ENCODE data around the gene LAMA2.

LAMA2 gene

GRCh38 chr6:128929869-128930268 lies 46.9 kb downstream of the LAMA2 start:
- Histone ChIP-seq H2AFZ (ENCODE audit: low read length) (no peak overlapping the region), H3K36me3 (ENCODE audit: insufficient read depth, low read length) (no peaks in the 10 kb centered on the region), H4K20me1 (ENCODE audit: insufficient read depth, low read length, poor library complexity, severe bottlenecking) (no peaks in the 10 kb centered on the region), H3K9me3 (ENCODE audit: insufficient read depth, low read depth, low read length) (no peaks in the 10 kb centered on the region), H3K4me3 (ENCODE audit: low read length, poor library complexity, severe bottlenecking) (no peak overlapping the region), H3K79me2 (ENCODE audit: insufficient read depth, low read length) (no peaks in the 10 kb centered on the region), H3F3A (ENCODE audit: low read depth) (no peaks in the 10 kb centered on the region), H3K9me2 (replicated peaks; ENCODE audit: low read depth, low read length) (no peaks in the 10 kb centered on the region), H3K4me2 (ENCODE audit: low read depth, low read length, poor library complexity, severe bottlenecking) (no peak overlapping the region), H3K4me1 (ENCODE audit: insufficient read depth, low read length, poor library complexity, severe bottlenecking) (no peaks in the 10 kb centered on the region), H3K27me3 (ENCODE audit: insufficient read depth, low read length, poor library complexity, severe bottlenecking) (no peaks in the 10 kb centered on the region), H3K9ac (ENCODE audit: low read depth, low read length, poor library complexity, severe bottlenecking) (no peak overlapping the region)
- TF ChIP-seq, protein P1, sequence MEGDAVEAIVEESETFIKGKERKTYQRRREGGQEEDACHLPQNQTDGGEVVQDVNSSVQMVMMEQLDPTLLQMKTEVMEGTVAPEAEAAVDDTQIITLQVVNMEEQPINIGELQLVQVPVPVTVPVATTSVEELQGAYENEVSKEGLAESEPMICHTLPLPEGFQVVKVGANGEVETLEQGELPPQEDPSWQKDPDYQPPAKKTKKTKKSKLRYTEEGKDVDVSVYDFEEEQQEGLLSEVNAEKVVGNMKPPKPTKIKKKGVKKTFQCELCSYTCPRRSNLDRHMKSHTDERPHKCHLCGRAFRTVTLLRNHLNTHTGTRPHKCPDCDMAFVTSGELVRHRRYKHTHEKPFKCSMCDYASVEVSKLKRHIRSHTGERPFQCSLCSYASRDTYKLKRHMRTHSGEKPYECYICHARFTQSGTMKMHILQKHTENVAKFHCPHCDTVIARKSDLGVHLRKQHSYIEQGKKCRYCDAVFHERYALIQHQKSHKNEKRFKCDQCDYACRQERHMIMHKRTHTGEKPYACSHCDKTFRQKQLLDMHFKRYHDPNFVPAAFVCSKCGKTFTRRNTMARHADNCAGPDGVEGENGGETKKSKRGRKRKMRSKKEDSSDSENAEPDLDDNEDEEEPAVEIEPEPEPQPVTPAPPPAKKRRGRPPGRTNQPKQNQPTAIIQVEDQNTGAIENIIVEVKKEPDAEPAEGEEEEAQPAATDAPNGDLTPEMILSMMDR (conservative IDR thresholded peaks at IDR 0.05; ENCODE audit: low read length) = no peak
- no peak for TF ChIP-seq EZH2phosphoT487 (IDR thresholded peaks at IDR 0.05; ENCODE audit: borderline replicate concordance)

DNA sequence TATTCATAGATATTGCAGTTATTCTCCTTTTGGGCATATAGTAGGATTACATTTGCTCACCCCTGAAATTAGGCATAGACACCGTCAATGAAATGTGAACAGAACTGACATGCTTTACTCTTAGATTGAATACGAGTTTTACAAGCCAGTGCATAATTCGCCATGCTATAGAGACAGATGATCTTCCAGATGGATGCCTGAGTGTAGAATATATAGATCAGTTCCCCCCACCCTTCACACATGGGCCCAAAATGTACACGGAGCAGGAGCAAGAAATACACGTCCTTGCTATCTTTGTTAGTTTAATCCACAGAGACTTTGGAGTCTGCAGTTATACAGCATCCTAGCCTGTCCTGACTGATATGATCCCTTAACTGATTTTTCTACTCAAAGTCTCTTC lies 47.4 kb downstream of the LAMA2 start:
- H4K20me1 ChIP-seq (ENCODE audit: insufficient read depth, low read length, poor library complexity, severe bottlenecking) = no peaks in the 10 kb centered on the region
- H3F3A ChIP-seq (ENCODE audit: low read depth) = no peaks in the 10 kb centered on the region
- H3K79me2 ChIP-seq (ENCODE audit: insufficient read depth, low read length) = no peaks in the 10 kb centered on the region
- TF ChIP-seq, protein P1 (conservative IDR thresholded peaks at IDR 0.05; ENCODE audit: low read length) = no peak
- TF ChIP-seq EZH2phosphoT487 (IDR thresholded peaks at IDR 0.05; ENCODE audit: borderline replicate concordance) = no peak
- no peaks in the 10 kb centered on the region for H3K9me3 ChIP-seq (ENCODE audit: insufficient read depth, low read depth, low read length)
- H2AFZ ChIP-seq (ENCODE audit: low read length) = no peak overlapping the region
- no peaks in the 10 kb centered on the region for H3K4me1 ChIP-seq (ENCODE audit: insufficient read depth, low read length, poor library complexity, severe bottlenecking)
- H3K4me3 ChIP-seq (ENCODE audit: low read length, poor library complexity, severe bottlenecking) = no peak overlapping the region
- no peaks in the 10 kb centered on the region for H3K9me2 ChIP-seq (replicated peaks; ENCODE audit: low read depth, low read length)
- no peaks in the 10 kb centered on the region for H3K36me3 ChIP-seq (ENCODE audit: insufficient read depth, low read length)
- no peak overlapping the region for H3K9ac ChIP-seq (ENCODE audit: low read depth, low read length, poor library complexity, severe bottlenecking)
- no peaks in the 10 kb centered on the region for H3K27me3 ChIP-seq (ENCODE audit: insufficient read depth, low read length, poor library complexity, severe bottlenecking)
- no peak overlapping the region for H3K4me2 ChIP-seq (ENCODE audit: low read depth, low read length, poor library complexity, severe bottlenecking)

- H3K4me2 ChIP-seq (ENCODE audit: low read depth, low read length, poor library complexity, severe bottlenecking) = no peak overlapping the region
- no peaks in the 10 kb centered on the region for H3K9me3 ChIP-seq (ENCODE audit: insufficient read depth, low read depth, low read length)
- no peak overlapping the region for H3K4me3 ChIP-seq (ENCODE audit: low read length, poor library complexity, severe bottlenecking)
- H3K79me2 ChIP-seq (ENCODE audit: insufficient read depth, low read length) = no peaks in the 10 kb centered on the region
- no peak overlapping the region for H2AFZ ChIP-seq (ENCODE audit: low read length)
- H3K9me2 ChIP-seq (replicated peaks; ENCODE audit: low read depth, low read length) = no peaks in the 10 kb centered on the region
- no peak overlapping the region for H3K9ac ChIP-seq (ENCODE audit: low read depth, low read length, poor library complexity, severe bottlenecking)
- no peaks in the 10 kb centered on the region for H3K4me1 ChIP-seq (ENCODE audit: insufficient read depth, low read length, poor library complexity, severe bottlenecking)
- TF ChIP-seq, protein P1 (conservative IDR thresholded peaks at IDR 0.05; ENCODE audit: low read length) = no peak
- no peaks in the 10 kb centered on the region for H3K36me3 ChIP-seq (ENCODE audit: insufficient read depth, low read length)
- no peaks in the 10 kb centered on the region for H3K27me3 ChIP-seq (ENCODE audit: insufficient read depth, low read length, poor library complexity, severe bottlenecking)
- H3F3A ChIP-seq (ENCODE audit: low read depth) = no peaks in the 10 kb centered on the region
- H4K20me1 ChIP-seq (ENCODE audit: insufficient read depth, low read length, poor library complexity, severe bottlenecking) = no peaks in the 10 kb centered on the region
Observed at GRCh38 chr6:128932061-128932460, 49.1 kb downstream of the LAMA2 start.
